ENCODE measurements around the gene ABCC4.

- TF ChIP-seq CTCF (IDR thresholded peaks at IDR 0.05; ENCODE audit: poor library complexity) (no peak), EZH2 (IDR thresholded peaks at IDR 0.05; ENCODE audit: borderline replicate concordance) (no peak), EZH2phosphoT487 (IDR thresholded peaks at IDR 0.05; ENCODE audit: low read depth, severe bottlenecking, unreplicated experiment) (no peak)
Measured at GRCh38 chr13:95098916-95099315, 202.3 kb downstream of the ABCC4 start.

Measured in hepatocyte (in vitro differentiated cells).